HCT116 (cell line): ENCODE results near the gene IFNL3.
"Not testable (repeated sequence)": the region's sequence is repeated elsewhere in the genome, so short reads cannot be mapped to it uniquely, and the experiment has no call there.

Source experiments
- ATF3 ChIP-seq: IDR thresholded peaks from 2 replicates; pipeline ENCODE4 v1.6.1; 2012
- CTCF ChIP-seq, 3 experiments: fragments of 200-600 bp in 1 of 3; sonication (generic) in 1 of 3; IDR thresholded peaks in 2 of 3; conservative IDR thresholded peaks in 1 of 3; 2 replicates each; pipeline ENCODE4 v1.5.1; 2012 to 2017; ENCODE audit warnings: low read depth in 2 of 3, low read length in 2 of 3, antibody characterized with exemption in 1 of 3, borderline replicate concordance in 1 of 3, control low read depth in 1 of 3, mild to moderate bottlenecking in 1 of 3, mixed read lengths in 1 of 3, mixed run types in 1 of 3, moderate library complexity in 1 of 3; ENCODE audit not compliant: insufficient read depth in 1 of 3
- EZH2 ChIP-seq: fragments of 200-600 bp; sonication (generic); IDR thresholded peaks from 2 replicates; pipeline ENCODE4 v1.6.1; 2017; ENCODE audit warnings: antibody characterized with exemption, mixed run types
- POLR2A ChIP-seq: IDR thresholded peaks from 2 replicates; pipeline ENCODE4 v1.7.0; 2011; ENCODE audit warnings: borderline replicate concordance; ENCODE audit not compliant: insufficient read depth, insufficient read length; ENCODE audit errors: extremely low read depth
- REST ChIP-seq: IDR thresholded peaks from 2 replicates; pipeline ENCODE4 v1.6.1; 2012; ENCODE audit warnings: low read depth
- SP1 ChIP-seq: IDR thresholded peaks from 2 replicates; pipeline ENCODE4 v1.6.1; 2012; ENCODE audit warnings: low read depth
- ZBTB33 ChIP-seq: IDR thresholded peaks from 2 replicates; pipeline ENCODE4 v1.6.1; 2011; ENCODE audit warnings: mild to moderate bottlenecking, low read length, moderate library complexity; ENCODE audit not compliant: insufficient replicate concordance; ENCODE audit errors: extremely low read depth

- not testable (repeated sequence) for TF ChIP-seq ZBTB33, ATF3, REST, POLR2A, SP1, EZH2
- peak in 1 of 3 experiments; percentile 46; a peak in 2 of 6 replicates for TF ChIP-seq CTCF (IDR thresholded peaks at IDR 0.05 in 2 of 3, conservative IDR thresholded peaks at IDR 0.05 in 1 of 3; ENCODE audit: borderline replicate concordance in 1 of 3, insufficient read depth in 1 of 3, low read depth in 2 of 3, low read length in 2 of 3)
Measured at GRCh38 chr19:39219108-39219507, 25.7 kb downstream of the IFNL3 start.
